Stimulated activated CD8-positive, alpha-beta memory T cell treated with anti-CD3 and anti-CD28 coated beads, Interleukin-4, amount 100 ng/mL, for 48 hours (primary cell): Measurements from ENCODE around the gene APOC3.

Experiments
- DNase-seq: peaks from one replicate; pipeline ENCODE4 v3.0.0-alpha.2; 2020

Gene APOC3

GRCh38 chr11:116879800-116880625 lies 50.3 kb downstream of the APOC3 start:
- no peak for DNase-seq

GRCh38 chr11:116881143-116881542 lies 51.4 kb downstream of the APOC3 start:
- no peak for DNase-seq

GRCh38 chr11:116882386-116882785 lies 52.7 kb downstream of the APOC3 start:
- DNase-seq = no peak
